H1 (cell line): ENCODE data around the gene HDAC8. TPM values are rescaled to one million over a fixed set of nuclear protein-coding genes. Genes with fewer than 3 reads are reported as not detected.

Experiments used
- CTCF ChIA-PET: fragments of 300-600 bp; sonication (Branson Sonifier 250); formaldehyde crosslinking; loops from one replicate; lab custom pipeline; 2021; ENCODE audit not compliant: partially characterized antibody; lab: Charles Lee
- POLR2A ChIA-PET: fragments of 300-600 bp; sonication (Branson Sonifier 250); formaldehyde crosslinking; loops from one replicate; lab custom pipeline; 2021; ENCODE audit warnings: inconsistent platforms; ENCODE audit not compliant: partially characterized antibody; lab: Charles Lee
- DNase-seq, 2 experiments: peaks; one replicate each; pipeline versions ENCODE4 v3.0.0 to v3.0.0-alpha.2; 2010 to 2022; ENCODE audit warnings: low spot score in 2 of 2, low read depth in 1 of 2, mixed read lengths in 1 of 2
- FAIRE-seq: peaks from 2 replicates; lab custom pipeline; 2011; peaks lifted over from hg19 to GRCh38; lab: Jason Lieb, UNC
- H2AFZ ChIP-seq: 2 replicates; pipeline ENCODE4 v1.8.1; 2012; ENCODE audit warnings: low read length, inconsistent platforms
- H2AK5ac ChIP-seq: 2 replicates; pipeline ENCODE4 v1.6.1; 2013; ENCODE audit warnings: low read depth, low read length
- H2BK120ac ChIP-seq: replicated peaks from 2 replicates; pipeline ENCODE3; 2013; ENCODE audit warnings: low read depth, low read length, inconsistent platforms
- H2BK12ac ChIP-seq: 2 replicates; pipeline ENCODE4 v1.6.1; 2013; ENCODE audit warnings: low read depth, low read length
- H2BK15ac ChIP-seq: 2 replicates; pipeline ENCODE4 v1.6.1; 2013; ENCODE audit warnings: low read length
- H2BK20ac ChIP-seq: 2 replicates; pipeline ENCODE4 v1.6.1; 2013; ENCODE audit warnings: low read length
- H2BK5ac ChIP-seq: 2 replicates; pipeline ENCODE4 v1.6.1; 2013; ENCODE audit warnings: low read depth, low read length
- H3K14ac ChIP-seq: 2 replicates; pipeline ENCODE4 v1.6.1; 2013; ENCODE audit warnings: inconsistent platforms; ENCODE audit not compliant: insufficient read length
- H3K18ac ChIP-seq: 2 replicates; pipeline ENCODE4 v1.6.1; 2013; ENCODE audit warnings: low read length; ENCODE audit errors: extremely low read depth
- H3K23ac ChIP-seq: 2 replicates; pipeline ENCODE4 v1.6.1; 2013; ENCODE audit warnings: inconsistent platforms; ENCODE audit not compliant: insufficient read length
- H3K23me2 ChIP-seq: 2 replicates; pipeline ENCODE4 v1.6.1; 2013; ENCODE audit warnings: low read depth, low read length
- H3K27ac ChIP-seq: 2 replicates; pipeline ENCODE4 v1.6.1; 2011; ENCODE audit warnings: low read depth, low read length, inconsistent platforms
- H3K27me3 ChIP-seq, 4 experiments: replicated peaks in 1 of 4; 1 replicate in 1 of 4; 2 replicates in 3 of 4; pipeline versions ENCODE4 v1.6.1 to v1.8.1; 2011 to 2013; ENCODE audit warnings: low read length in 3 of 4, mild to moderate bottlenecking in 3 of 4, inconsistent platforms in 2 of 4, mixed read lengths in 2 of 4, moderate library complexity in 1 of 4; ENCODE audit not compliant: control insufficient read depth in 3 of 4, insufficient read depth in 3 of 4; ENCODE audit errors: extremely low read depth in 1 of 4
- H3K36me3 ChIP-seq, 4 experiments: 2 replicates each; pipeline versions ENCODE4 v1.6.1 to v1.8.1; 2011 to 2013; ENCODE audit warnings: mild to moderate bottlenecking in 4 of 4, low read length in 3 of 4, moderate library complexity in 2 of 4, control low read depth in 1 of 4, inconsistent platforms in 1 of 4; ENCODE audit not compliant: insufficient read depth in 4 of 4, control insufficient read depth in 2 of 4
- H3K4ac ChIP-seq: replicated peaks from 2 replicates; pipeline ENCODE3; 2013; ENCODE audit warnings: low read length, low read depth, mixed read lengths, inconsistent platforms; ENCODE audit not compliant: insufficient read length
- H3K4me1 ChIP-seq, 4 experiments: replicated peaks in 1 of 4; 1 replicate in 1 of 4; 2 replicates in 3 of 4; pipeline versions ENCODE4 v1.6.1 to v1.8.1; 2011 to 2013; ENCODE audit warnings: low read length in 3 of 4, inconsistent platforms in 2 of 4, mixed read lengths in 1 of 4; ENCODE audit not compliant: insufficient read depth in 4 of 4, control insufficient read depth in 3 of 4
- H3K4me2 ChIP-seq, 2 experiments: 2 replicates each; pipeline versions ENCODE4 v1.6.1 to v1.8.1; 2011 to 2013; ENCODE audit warnings: low read depth in 2 of 2, low read length in 2 of 2, control low read depth in 1 of 2, inconsistent platforms in 1 of 2, mild to moderate bottlenecking in 1 of 2; ENCODE audit not compliant: insufficient read depth in 1 of 2
- H3K4me3 ChIP-seq, 4 experiments: fragments of 200-600, 300-600 bp in 1 of 4; sonication (generic), shearing (Covaris generic), sonication (Bioruptor Twin) in 1 of 4; 2 replicates each; pipeline versions ENCODE4 v1.5.1 to v1.8.1; 2011 to 2016; ENCODE audit warnings: low read length in 4 of 4, low read depth in 3 of 4, control low read depth in 2 of 4, inconsistent platforms in 2 of 4, mild to moderate bottlenecking in 2 of 4, mixed read lengths in 1 of 4, moderate library complexity in 1 of 4; ENCODE audit not compliant: insufficient read depth in 2 of 4; ENCODE audit errors: extremely low read depth in 1 of 4
- H3K56ac ChIP-seq: replicated peaks from 2 replicates; pipeline ENCODE3; 2013; ENCODE audit warnings: low read depth, mild to moderate bottlenecking, mixed read lengths, low read length, inconsistent platforms; ENCODE audit not compliant: insufficient read length
- H3K79me1 ChIP-seq: 2 replicates; pipeline ENCODE4 v1.6.1; 2013; ENCODE audit warnings: low read depth, low read length, control low read depth
- H3K79me2 ChIP-seq, 2 experiments: 2 replicates each; pipeline versions ENCODE4 v1.6.1 to v1.8.1; 2012 to 2013; ENCODE audit warnings: low read length in 2 of 2, mild to moderate bottlenecking in 2 of 2, inconsistent platforms in 1 of 2; ENCODE audit not compliant: insufficient read depth in 2 of 2, control insufficient read depth in 1 of 2
- H3K9ac ChIP-seq, 4 experiments: replicated peaks in 1 of 4; 1 replicate in 1 of 4; 2 replicates in 3 of 4; pipeline versions ENCODE4 v1.6.1 to v1.8.1; 2011 to 2013; ENCODE audit warnings: low read depth in 3 of 4, low read length in 3 of 4, control low read depth in 2 of 4, mild to moderate bottlenecking in 2 of 4, moderate library complexity in 2 of 4, inconsistent platforms in 1 of 4; ENCODE audit errors: extremely low read depth in 1 of 4
- H3K9me3 ChIP-seq, 2 experiments: 2 replicates each; pipeline versions ENCODE4 v1.6.1 to v1.8.1; 2012 to 2013; ENCODE audit warnings: mild to moderate bottlenecking in 2 of 2, moderate library complexity in 2 of 2, control low read depth in 1 of 2, inconsistent platforms in 1 of 2, low read depth in 1 of 2, low read length in 1 of 2, mixed read lengths in 1 of 2; ENCODE audit not compliant: insufficient read depth in 2 of 2
- H4K20me1 ChIP-seq, 2 experiments: replicated peaks in 1 of 2; 2 replicates each; pipeline versions ENCODE3 to v1.8.1; 2011 to 2013; ENCODE audit warnings: inconsistent platforms in 2 of 2, low read length in 2 of 2, mild to moderate bottlenecking in 1 of 2; ENCODE audit not compliant: insufficient read depth in 2 of 2, control insufficient read depth in 1 of 2
- H4K5ac ChIP-seq: 2 replicates; pipeline ENCODE4 v1.6.1; 2013; ENCODE audit warnings: low read length, low read depth, mixed read lengths, inconsistent platforms; ENCODE audit not compliant: insufficient read length
- H4K8ac ChIP-seq: 2 replicates; pipeline ENCODE4 v1.8.0; 2013; ENCODE audit warnings: mild to moderate bottlenecking, moderate library complexity, low read length, inconsistent platforms; ENCODE audit not compliant: insufficient read depth; ENCODE audit errors: extremely low read depth
- H4K91ac ChIP-seq: replicated peaks from 2 replicates; pipeline ENCODE3; 2013; ENCODE audit warnings: low read length, mixed read lengths, inconsistent platforms; ENCODE audit not compliant: insufficient read length
- ATF3 ChIP-seq: IDR thresholded peaks from 2 replicates; pipeline ENCODE4 v1.6.1; 2011; ENCODE audit warnings: low read depth, mild to moderate bottlenecking, low read length; ENCODE audit not compliant: insufficient read depth
- BACH1 ChIP-seq: IDR thresholded peaks from 2 replicates; pipeline ENCODE4 v1.6.1; 2012; ENCODE audit warnings: low read length, improper control_type of control experiment
- CREB1 ChIP-seq: IDR thresholded peaks from 2 replicates; pipeline ENCODE4 v1.6.1; 2012; ENCODE audit warnings: inconsistent platforms
- CTCF ChIP-seq, 3 experiments: IDR thresholded peaks; 1 replicate in 2 of 3; 2 replicates in 1 of 3; pipeline versions ENCODE4 v1.5.1 to v1.6.1; 2011; ENCODE audit warnings: low read length in 3 of 3, mild to moderate bottlenecking in 3 of 3, inconsistent platforms in 2 of 3, low read depth in 1 of 3, moderate library complexity in 1 of 3; ENCODE audit not compliant: insufficient read depth in 1 of 3; ENCODE audit errors: control extremely low read depth in 1 of 3
- KDM5A ChIP-seq: fragments of 200-600 bp; IDR thresholded peaks from 2 replicates; pipeline ENCODE4 v1.7.1; 2012; ENCODE audit warnings: mild to moderate bottlenecking, low read length, inconsistent platforms, mixed read lengths
- NANOG ChIP-seq: IDR thresholded peaks from 2 replicates; pipeline ENCODE4 v1.6.1; 2011; ENCODE audit warnings: low read length, low read depth, mild to moderate bottlenecking, inconsistent platforms; ENCODE audit not compliant: insufficient read depth, poor library complexity, severe bottlenecking
- SAP30 ChIP-seq: fragments of 300-600 bp; sonication (generic); IDR thresholded peaks from 2 replicates; pipeline ENCODE4 v1.7.1; 2012; ENCODE audit warnings: low read length, moderate library complexity, mild to moderate bottlenecking, inconsistent platforms; ENCODE audit not compliant: insufficient read depth, insufficient replicate concordance
- SRF ChIP-seq: IDR thresholded peaks from 2 replicates; pipeline ENCODE4 v1.6.1; 2011; ENCODE audit warnings: mild to moderate bottlenecking, low read depth, low read length, moderate library complexity
- TAF7 ChIP-seq: optimal IDR thresholded peaks from 2 replicates; pipeline ENCODE3; 2011; ENCODE audit warnings: low read depth, mild to moderate bottlenecking, inconsistent platforms, low read length, moderate library complexity, borderline replicate concordance
- TCF12 ChIP-seq: IDR thresholded peaks from 2 replicates; pipeline ENCODE4 v1.6.1; 2011; ENCODE audit warnings: low read depth, mild to moderate bottlenecking, low read length
- WGBS, 2 experiments: shearing (Covaris generic) in 1 of 2; methylation state at CpG; one replicate each; pipeline versions ENCODE4 v1.1.6 to v1.1.7; 2013 to 2015; ENCODE audit warnings: low lambda C conversion rate in 2 of 2, mixed read lengths in 2 of 2, inconsistent platforms in 1 of 2, low coverage in 1 of 2, missing lambda C conversion rate in 1 of 2; ENCODE audit not compliant: insufficient replicate concordance in 2 of 2, insufficient coverage in 1 of 2, insufficient read length in 1 of 2; ENCODE audit errors: extremely low coverage in 1 of 2, missing lambda C conversion rate in 1 of 2; 5-methylcytosine and 5-hydroxymethylcytosine counted together
- polyA plus RNA-seq, 7 experiments: library from polyadenylated mRNA; depleted of rRNA in 3 of 7; stranded (reverse) in 5 of 7; unstranded in 2 of 7; fragments of >200 nt in 5 of 7; fragments of 200-250 nt in 2 of 7; gene quantifications; 1 replicate in 5 of 7; 2 replicates in 1 of 7; 4 replicates in 1 of 7; pipeline versions ENCODE4 v1.2.1 to v1.2.3, GENCODE V29; 2011 to 2013; ENCODE audit warnings: missing spikeins in 2 of 7, mixed read lengths in 2 of 7
- total RNA-seq: library from RNA; stranded (reverse); fragmentation: NEBNext Ultra II Directional; extraction: Animal tissue kit (Norgen Biotek cat#: 25700); gene quantifications from 2 replicates; pipeline ENCODE4 v1.2.1, GENCODE V29; 2021

HDAC8 gene
- total and polyA plus RNA-seq, 2 of the 8 experiments (the other 6 are each of a cell fraction or from before 2014, with no cell fraction given), result 9.7 to 20.3 TPM

- H3K4ac ChIP-seq, result no peak overlapping the region
- H4K91ac ChIP-seq, result no peak overlapping the region
- H3K23me2 ChIP-seq, result no peaks in the 10 kb centered on the region
- no peaks in the 10 kb centered on the region for H4K20me1 ChIP-seq
- H3K23ac ChIP-seq, result no peak overlapping the region
- no peak overlapping the region for H2BK5ac ChIP-seq
- no peak overlapping the region for H2BK120ac ChIP-seq
- H4K8ac ChIP-seq, result no peak overlapping the region
- H3K4me3 ChIP-seq, result no peak overlapping the region
- no peaks in the 10 kb centered on the region; a peak in 2 of 8 replicates for H3K36me3 ChIP-seq
- H3K4me2 ChIP-seq, result no peak overlapping the region
- H3K79me1 ChIP-seq, result no peaks in the 10 kb centered on the region
- no peaks in the 10 kb centered on the region for H3K79me2 ChIP-seq
- no peak overlapping the region for H2BK15ac ChIP-seq
- no peaks in the 10 kb centered on the region for H3K9me3 ChIP-seq
- H2BK20ac ChIP-seq, result no peak overlapping the region
- ChIA-PET POLR2A (no interaction called here), CTCF (no interaction called here)
- DNase-seq (no peak), FAIRE-seq (no peak)
- H3K14ac ChIP-seq, result no peak overlapping the region
- H2AK5ac ChIP-seq, result no peak overlapping the region
- H2AFZ ChIP-seq, result no peak overlapping the region
- no peaks in the 10 kb centered on the region for H3K27me3 ChIP-seq
- no peak overlapping the region for H3K9ac ChIP-seq
- no peak overlapping the region for H4K5ac ChIP-seq
- H3K4me1 ChIP-seq, result no peaks in the 10 kb centered on the region
- WGBS, 2 experiments, result 82% methylated on average over 2 of the region's 2 CpGs; no CpG with 5 or more reads in 1 of the 2 experiments
- no peak overlapping the region for H3K27ac ChIP-seq
- H3K56ac ChIP-seq, result no peak overlapping the region
- no peak overlapping the region for H2BK12ac ChIP-seq
- no peak overlapping the region for H3K18ac ChIP-seq
- TF ChIP-seq CREB1, result no peak
- no peak for TF ChIP-seq CTCF (IDR thresholded peaks at IDR 0.05; ENCODE audit: control extremely low read depth in 1 of 3, insufficient read depth in 1 of 3, low read depth in 1 of 3, low read length in 3 of 3)
- no peak for TF ChIP-seq TCF12
- no peak for TF ChIP-seq SRF
- TF ChIP-seq SAP30, result no peak
- TF ChIP-seq NANOG, result no peak
- TF ChIP-seq BACH1, result no peak
- TF ChIP-seq ATF3, result no peak
- TF ChIP-seq TAF7, result no peak
- no peak for TF ChIP-seq KDM5A
Measured at GRCh38 chrX:72465889-72466288, 106.8 kb downstream of the HDAC8 start.
